Amniotic epithelial cell (primary cell): ENCODE results near the gene CLTA.

Source experiments
- DNase-seq: peaks from one replicate; pipeline ENCODE4 v3.0.0-alpha.2; 2010; ENCODE audit warnings: low read depth

CLTA gene

GRCh38 chr9:36190388-36191289 is at the start of gene CLTA:
TSS of gene CLTA (plus strand) at chr9:36190921. CDS start at chr9:36191057, 136 bp downstream.
- peak; percentile 99 for DNase-seq

GRCh38 chr9:36141288-36141687 is 49.4 kb upstream of the CLTA start:
- DNase-seq, result no peak

- no peak for DNase-seq
These were observed 49.0 kb upstream of the CLTA start for GRCh38 chr9:36141761-36142160.

- no peak for DNase-seq
These were observed 48.0 kb upstream of the CLTA start for GRCh38 chr9:36142510-36143244.

- DNase-seq, result no peak
These were observed 47.5 kb upstream of the CLTA start for GRCh38 chr9:36143245-36143641.

- DNase-seq, result no peak
These were observed 46.1 kb upstream of the CLTA start for GRCh38 chr9:36144309-36145232.

GRCh38 chr9:36145970-36146369 is 44.8 kb upstream of the CLTA start:
- DNase-seq, result no peak

- no peak for DNase-seq
These were observed 44.1 kb upstream of the CLTA start for GRCh38 chr9:36146651-36147050.

- DNase-seq, result no peak
These were observed 43.1 kb upstream of the CLTA start for GRCh38 chr9:36147441-36148175.

- peak; percentile 98 for DNase-seq
These were observed 42.2 kb upstream of the CLTA start for GRCh38 chr9:36148311-36149051.

- peak; percentile 83 for DNase-seq
These were observed 41.5 kb upstream of the CLTA start for GRCh38 chr9:36149197-36149596.

- peak; percentile 40 for DNase-seq
These were observed 40.0 kb upstream of the CLTA start for GRCh38 chr9:36150574-36151315.

- peak; percentile 69 for DNase-seq
These were observed 39.2 kb upstream of the CLTA start for GRCh38 chr9:36151316-36152210.

GRCh38 chr9:36152741-36153438 is 37.8 kb upstream of the CLTA start:
- no peak for DNase-seq

- DNase-seq, result no peak
These were observed 37.0 kb upstream of the CLTA start for GRCh38 chr9:36153746-36154145.

- peak; percentile 90 for DNase-seq
These were observed 36.3 kb upstream of the CLTA start for GRCh38 chr9:36154331-36154952.

- DNase-seq, result no peak
These were observed 34.6 kb upstream of the CLTA start for GRCh38 chr9:36156116-36156515.

GRCh38 chr9:36158122-36158521 is 32.6 kb upstream of the CLTA start:
- DNase-seq, result no peak
